ENCODE results near the gene HPGDS. TPM values are rescaled to one million over a fixed set of nuclear protein-coding genes. Genes with fewer than 3 reads are reported as not detected.
"Not testable (repeated sequence)": the region's sequence is repeated elsewhere in the genome, so short reads cannot be mapped to it uniquely, and the experiment has no call there.

HPGDS gene
- total and polyA plus RNA-seq, 2 donors (not counting 1 experiment from before 2014, with no cell fraction given) = not detected

GRCh38 chr4:94325835-94326234 is 16.8 kb downstream of the HPGDS start:
- H3K27ac ChIP-seq (ENCODE audit: low read length in 2 of 2) = no peak overlapping the region
- no peak overlapping the region for H3K27ac Mint-ChIP-seq
- no peak overlapping the region for H2AFZ ChIP-seq (ENCODE audit: insufficient read depth, low read depth, low read length, poor library complexity, severe bottlenecking)
- peaks cover 9% of the 10 kb centered on the region for H3K9me3 Mint-ChIP-seq (ENCODE audit: insufficient read depth)
- H3K4me3 Mint-ChIP-seq = no peak overlapping the region
- H3K4me1 ChIP-seq (ENCODE audit: control insufficient read depth in 2 of 2, insufficient read depth in 2 of 2, low read length in 2 of 2) = no peaks in the 10 kb centered on the region
- no peaks in the 10 kb centered on the region for H3K36me3 ChIP-seq (replicated peaks in 1 of 2; ENCODE audit: control extremely low read depth in 1 of 2, control insufficient read depth in 1 of 2, extremely low read depth in 1 of 2, insufficient read depth in 2 of 2, low read length in 1 of 2)
- H3K79me2 ChIP-seq (ENCODE audit: control insufficient read depth, insufficient read depth, low read length) = no peaks in the 10 kb centered on the region
- no peak overlapping the region for H3K9ac ChIP-seq (ENCODE audit: low read length)
- no peak overlapping the region for H3K4me2 ChIP-seq (replicated peaks; ENCODE audit: low read depth, low read length, poor library complexity, severe bottlenecking)
- ChIA-PET CTCF (no interaction called here), POLR2A (no interaction called here)
- H3K27me3 Mint-ChIP-seq = peaks cover 13% of the 10 kb centered on the region
- peaks cover 1 to 22% (median 12%) of the 10 kb centered on the region in 3 donors for H3K9me3 ChIP-seq (ENCODE audit: control extremely low read depth in 1 of 3, control insufficient read depth in 2 of 3, insufficient read depth in 1 of 3, low read length in 2 of 3)
- H3K4me1 Mint-ChIP-seq = no peaks in the 10 kb centered on the region
- intact Hi-C loops (cut with micrococcal nuclease) = no loop called here
- H4K20me1 ChIP-seq (ENCODE audit: control insufficient read depth, insufficient read depth, low read length, poor library complexity, severe bottlenecking) = no peaks in the 10 kb centered on the region
- H3K27me3 ChIP-seq (replicated peaks in 1 of 4; ENCODE audit: control extremely low read depth in 1 of 4, control insufficient read depth in 3 of 4, insufficient read depth in 4 of 4, low read length in 3 of 4) = no peaks in the 10 kb centered on the region
- WGBS (ENCODE audit: insufficient coverage) = no CpG with 5 or more reads among the region's 1 CpG
- TF ChIP-seq EZH2 (IDR thresholded peaks at IDR 0.05; ENCODE audit: borderline replicate concordance, insufficient read depth, low read depth, low read length, poor library complexity, severe bottlenecking) (no peak), CTCF (IDR thresholded peaks at IDR 0.05) (no peak)
- H3K4me3 ChIP-seq (ENCODE audit: control extremely low read depth in 1 of 5, extremely low read depth in 1 of 5, insufficient read depth in 1 of 5, low read depth in 2 of 5, low read length in 4 of 5) = no peak overlapping the region
- no peak for ATAC-seq (ENCODE audit: low read depth)
- no peak for DNase-seq

GRCh38 chr4:94319927-94320326 is 22.7 kb downstream of the HPGDS start:
- H3K27me3 ChIP-seq (replicated peaks in 1 of 4; ENCODE audit: control extremely low read depth in 1 of 4, control insufficient read depth in 3 of 4, insufficient read depth in 4 of 4, low read length in 3 of 4); H3K4me3 Mint-ChIP-seq; POLR2A ChIA-PET; CTCF ChIA-PET; H3K4me3 ChIP-seq (ENCODE audit: control extremely low read depth in 1 of 5, extremely low read depth in 1 of 5, insufficient read depth in 1 of 5, low read depth in 2 of 5, low read length in 4 of 5); H3K4me2 ChIP-seq (replicated peaks; ENCODE audit: low read depth, low read length, poor library complexity, severe bottlenecking); H3K9ac ChIP-seq (ENCODE audit: low read length); H3K4me1 ChIP-seq (ENCODE audit: control insufficient read depth in 2 of 2, insufficient read depth in 2 of 2, low read length in 2 of 2); H3K4me1 Mint-ChIP-seq; H4K20me1 ChIP-seq (ENCODE audit: control insufficient read depth, insufficient read depth, low read length, poor library complexity, severe bottlenecking); H3K9me3 Mint-ChIP-seq (ENCODE audit: insufficient read depth); H3K9me3 ChIP-seq (ENCODE audit: control extremely low read depth in 1 of 3, control insufficient read depth in 2 of 3, insufficient read depth in 1 of 3, low read length in 2 of 3); H3K79me2 ChIP-seq (ENCODE audit: control insufficient read depth, insufficient read depth, low read length); H3K27ac ChIP-seq (ENCODE audit: low read length in 2 of 2); H3K27me3 Mint-ChIP-seq; H3K36me3 ChIP-seq (replicated peaks in 1 of 2; ENCODE audit: control extremely low read depth in 1 of 2, control insufficient read depth in 1 of 2, extremely low read depth in 1 of 2, insufficient read depth in 2 of 2, low read length in 1 of 2); intact Hi-C loops (cut with micrococcal nuclease); ATAC-seq (ENCODE audit: low read depth); H2AFZ ChIP-seq (ENCODE audit: insufficient read depth, low read depth, low read length, poor library complexity, severe bottlenecking); H3K27ac Mint-ChIP-seq; DNase-seq: not testable (repeated sequence)

Data from B cell (primary cell).